Globus pallidus (tissue), 1 donor: ENCODE results near the gene FBLN1.
"Not testable (repeated sequence)": the region's sequence is repeated elsewhere in the genome, so short reads cannot be mapped to it uniquely, and the experiment has no call there.

Experiments
- DNase-seq: peaks from one replicate; pipeline ENCODE4 v3.0.0-alpha.2; 2015; ENCODE audit warnings: low spot score

FBLN1 gene

GRCh38 chr22:45502215-45503049 is at the start of gene FBLN1:
Gene FBLN1 (plus strand): TSS chr22:45502883. CDS start chr22:45502986, 103 bp downstream.
- no peak for DNase-seq

GRCh38 chr22:45453764-45454163 is 48.9 kb upstream of the FBLN1 start:
- no peak for DNase-seq

GRCh38 chr22:45454275-45454674 is 48.4 kb upstream of the FBLN1 start:
- no peak for DNase-seq

GRCh38 chr22:45455212-45455611 is 47.5 kb upstream of the FBLN1 start:
- no peak for DNase-seq

- no peak for DNase-seq
Observed at GRCh38 chr22:45455621-45456020, 47.1 kb upstream of the FBLN1 start.

GRCh38 chr22:45456811-45457210 is 45.9 kb upstream of the FBLN1 start:
- DNase-seq, result no peak

- no peak for DNase-seq
Observed at GRCh38 chr22:45458532-45458931, 44.2 kb upstream of the FBLN1 start.

- DNase-seq, result no peak
Observed at GRCh38 chr22:45459235-45459634, 43.4 kb upstream of the FBLN1 start.

- no peak for DNase-seq
Observed at GRCh38 chr22:45460288-45461109, 42.2 kb upstream of the FBLN1 start.

- DNase-seq, result no peak
Observed at GRCh38 chr22:45462034-45462655, 40.5 kb upstream of the FBLN1 start.

- not testable (repeated sequence) for DNase-seq
Observed at GRCh38 chr22:45463691-45464090, 39.0 kb upstream of the FBLN1 start.

GRCh38 chr22:45465633-45466032 is 37.0 kb upstream of the FBLN1 start:
- no peak for DNase-seq

GRCh38 chr22:45468872-45469271 is 33.8 kb upstream of the FBLN1 start:
- DNase-seq, result no peak

- DNase-seq, result no peak
Observed at GRCh38 chr22:45469281-45470073, 33.2 kb upstream of the FBLN1 start.

- no peak for DNase-seq
Observed at GRCh38 chr22:45470871-45471270, 31.8 kb upstream of the FBLN1 start.

GRCh38 chr22:45472426-45472825 is 30.3 kb upstream of the FBLN1 start:
- no peak for DNase-seq

GRCh38 chr22:45473626-45474237 is 29.0 kb upstream of the FBLN1 start:
- no peak for DNase-seq

- DNase-seq, result no peak
Observed at GRCh38 chr22:45475063-45475747, 27.5 kb upstream of the FBLN1 start.

GRCh38 chr22:45475851-45476514 is 26.7 kb upstream of the FBLN1 start:
- DNase-seq, result no peak

GRCh38 chr22:45476814-45477213 is 25.9 kb upstream of the FBLN1 start:
- no peak for DNase-seq
